ENCODE measurements around the gene HS1BP3. TPM values are rescaled to one million over a fixed set of nuclear protein-coding genes. Genes with fewer than 3 reads are reported as not detected.

HS1BP3 gene
- total RNA-seq, 2 experiments from 2014 or later, result 10.1 to 10.4 TPM

DNA sequence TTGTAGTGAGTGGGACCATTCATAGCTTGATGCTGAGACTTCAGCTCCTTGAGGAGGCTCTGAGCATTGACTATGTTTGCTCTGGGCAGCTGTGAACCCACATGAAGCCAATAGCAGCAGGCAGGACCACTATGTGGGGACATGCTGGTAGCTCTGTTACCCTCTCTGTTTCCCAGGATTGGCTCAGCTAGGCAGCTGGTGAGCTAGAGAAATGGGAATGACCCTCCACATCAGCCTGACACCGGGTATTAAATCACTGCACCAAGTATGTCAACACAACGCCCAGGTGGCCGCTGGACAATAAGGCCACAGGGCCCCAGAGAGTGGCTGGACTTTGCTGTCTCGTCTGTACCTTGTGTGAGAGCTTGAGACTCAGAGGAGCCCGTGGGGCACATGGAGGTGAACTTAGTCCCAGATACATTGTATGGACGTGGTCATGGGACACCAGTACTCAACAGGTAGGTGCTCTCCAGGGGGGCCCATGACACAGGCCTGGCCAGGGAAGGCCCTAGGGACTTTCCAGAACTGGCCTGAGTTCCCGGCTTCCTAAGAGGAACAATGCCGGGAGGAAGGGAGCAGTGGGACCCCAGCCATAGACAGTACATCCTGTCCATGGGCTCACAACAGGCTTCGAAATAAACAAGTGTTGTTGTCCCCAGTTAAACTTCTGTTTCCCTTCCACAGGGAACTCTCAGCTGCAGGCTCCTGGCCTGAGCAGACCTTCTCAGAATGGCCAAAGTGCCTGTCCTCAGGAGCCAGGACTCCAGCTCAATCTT is 35.2 kb downstream of the HS1BP3 start:
- Mint-ChIP-seq H3K27me3 (no peaks in the 10 kb centered on the region), H3K36me3 (peaks cover 1% of the 10 kb centered on the region), H3K4me3 (no peak overlapping the region), H3K4me1 (ENCODE audit: low read depth) (no peaks in the 10 kb centered on the region), H3K27ac (no peak overlapping the region), H3K9me3 (no peaks in the 10 kb centered on the region)
- POLR2A ChIA-PET, result interaction anchor here (1.5 kb wide), 1 partner anchor 169 kb away, joined by 3 read pairs; the partner anchor contains the start of gene RHOB
- intact Hi-C loops (cut with micrococcal nuclease), result no loop called here
- no peak for DNase-seq
- CTCF ChIA-PET, result interaction anchor here (0.7 to 2.4 kb wide), 5 partner anchors 26 to 205 kb away, joined by 3 to 9 read pairs (median 3); partner anchors contain the start of gene HS1BP3

- no peaks in the 10 kb centered on the region for H3K36me3 Mint-ChIP-seq
- no peaks in the 10 kb centered on the region for H3K9me3 Mint-ChIP-seq
- no peaks in the 10 kb centered on the region for H3K4me1 Mint-ChIP-seq (ENCODE audit: low read depth)
- DNase-seq, result no peak
- ChIA-PET POLR2A (interaction anchor here (1.5 kb wide), 1 partner anchor 168 kb away, joined by 3 read pairs; the partner anchor contains the start of gene RHOB), CTCF (interaction anchor here (0.8 to 2.4 kb wide), 4 partner anchors 27 to 204 kb away, joined by 3 to 9 read pairs (median 4); partner anchors contain the start of gene HS1BP3)
- no peaks in the 10 kb centered on the region for H3K27me3 Mint-ChIP-seq
- H3K27ac Mint-ChIP-seq, result no peak overlapping the region
- H3K4me3 Mint-ChIP-seq, result no peak overlapping the region
- intact Hi-C loops (cut with micrococcal nuclease), result no loop called here
Observed at GRCh38 chr2:20615068-20615465, 35.8 kb downstream of the HS1BP3 start.

DNA sequence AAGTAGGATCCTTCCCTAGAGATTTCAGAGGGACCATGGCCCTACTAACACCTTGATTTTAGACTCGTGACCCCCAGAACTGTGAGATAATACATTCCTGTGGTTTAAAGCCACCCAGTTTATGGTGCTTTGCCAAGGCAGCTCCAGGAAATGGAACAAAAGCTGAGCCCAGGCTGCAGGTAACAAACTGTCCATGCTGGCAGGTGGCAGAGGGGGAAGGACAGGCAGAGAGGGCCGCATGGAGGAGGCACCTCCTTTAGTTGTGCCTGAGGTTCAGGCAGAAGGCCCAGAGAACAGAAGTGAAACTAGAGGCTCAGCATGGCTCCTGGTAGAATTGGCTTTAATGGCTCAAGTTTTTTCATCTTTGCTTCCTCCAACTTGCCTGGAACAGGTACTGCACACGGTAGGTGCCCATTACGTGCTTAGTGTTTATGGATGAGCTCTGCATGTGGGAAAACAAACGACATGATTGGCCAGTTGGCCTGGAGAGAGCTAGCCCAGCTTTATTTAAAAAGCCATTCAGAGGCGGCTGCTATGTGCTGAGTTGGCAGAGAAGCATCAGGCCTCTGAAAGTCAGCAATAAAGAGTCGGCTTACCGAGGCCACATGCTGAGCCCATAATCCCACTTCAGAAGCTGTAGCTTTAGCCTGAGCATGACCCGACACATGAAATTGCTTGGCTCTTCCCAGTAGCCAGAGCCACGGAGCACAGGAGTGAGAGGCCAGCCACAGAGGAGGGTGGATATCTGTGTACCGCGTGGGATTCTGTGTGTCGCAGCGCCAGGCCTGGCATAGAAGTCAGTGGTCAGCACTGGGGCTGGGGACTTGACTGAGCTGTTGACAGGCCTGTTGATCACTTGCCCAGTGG is 36.5 kb downstream of the HS1BP3 start:
- CTCF ChIA-PET, result interaction anchor here (0.8 to 2.4 kb wide), 3 partner anchors 27 to 203 kb away, joined by 3 to 9 read pairs (median 4); no protein-coding TSS in a partner anchor
- Mint-ChIP-seq H3K4me3 (no peak overlapping the region), H3K9me3 (no peaks in the 10 kb centered on the region), H3K4me1 (ENCODE audit: low read depth) (no peaks in the 10 kb centered on the region), H3K27me3 (no peaks in the 10 kb centered on the region), H3K27ac (no peak overlapping the region), H3K36me3 (no peaks in the 10 kb centered on the region)
- POLR2A ChIA-PET, result no interaction called here
- intact Hi-C loops (cut with micrococcal nuclease), result no loop called here
- no peak for DNase-seq

DNA sequence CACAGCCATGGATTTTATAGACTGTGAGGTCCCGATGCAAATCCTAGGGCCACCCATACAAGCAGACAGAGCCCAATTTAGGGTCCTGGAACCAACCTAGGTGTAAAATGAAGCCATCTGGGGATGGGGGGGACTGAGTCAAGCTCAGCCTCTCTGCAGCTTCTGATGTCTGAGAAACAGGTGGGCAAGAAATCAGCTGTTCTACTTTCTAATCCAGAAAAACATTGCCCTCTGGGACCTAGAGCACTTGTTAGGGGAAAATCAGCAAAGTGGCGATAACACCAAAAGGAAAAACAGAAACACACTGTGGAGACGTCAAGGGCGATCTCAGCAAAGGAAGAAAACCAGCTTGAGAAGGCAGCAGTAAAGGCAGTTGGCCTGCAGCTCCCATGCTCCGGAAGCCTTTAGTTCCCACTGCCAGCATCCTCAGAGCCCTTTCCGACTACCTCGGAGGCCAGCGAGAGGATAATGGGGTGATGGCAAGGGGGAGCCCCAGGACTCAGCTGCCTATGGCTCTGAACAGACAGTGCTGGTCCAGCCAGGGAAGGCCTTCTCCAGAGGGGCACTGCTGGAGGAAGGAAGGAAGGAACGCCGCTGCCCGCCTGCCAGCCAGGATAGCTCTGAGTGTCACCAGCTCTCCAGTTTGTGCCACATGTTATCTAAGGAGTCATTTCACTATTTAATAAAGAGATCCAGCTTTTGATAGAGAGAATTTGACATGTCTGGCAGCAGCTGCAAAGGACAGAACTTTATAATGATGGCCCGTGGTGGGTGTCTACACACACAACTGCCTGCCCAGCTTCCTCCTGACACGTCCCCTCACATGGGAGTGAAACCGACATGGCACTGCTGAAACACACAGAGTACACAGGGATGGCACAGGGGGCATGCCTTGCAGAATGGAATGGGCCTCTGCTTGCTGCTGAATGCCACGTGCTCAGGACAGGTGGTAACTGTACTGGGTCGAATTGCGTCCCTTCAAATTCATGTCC is 37.7 kb downstream of the HS1BP3 start:
- H3K27me3 Mint-ChIP-seq, result no peaks in the 10 kb centered on the region
- no peak overlapping the region for H3K27ac Mint-ChIP-seq
- DNase-seq, result no peak
- H3K4me1 Mint-ChIP-seq (ENCODE audit: low read depth), result no peaks in the 10 kb centered on the region
- no peak overlapping the region for H3K4me3 Mint-ChIP-seq
- H3K36me3 Mint-ChIP-seq, result peaks cover 6% of the 10 kb centered on the region
- intact Hi-C loops (cut with micrococcal nuclease), result no loop called here
- CTCF ChIA-PET, result no interaction called here
- POLR2A ChIA-PET, result no interaction called here
- peaks cover 4% of the 10 kb centered on the region for H3K9me3 Mint-ChIP-seq

- H3K9me3 Mint-ChIP-seq, result peaks cover 6% of the 10 kb centered on the region
- H3K27ac Mint-ChIP-seq, result no peak overlapping the region
- no peak for DNase-seq
- no peaks in the 10 kb centered on the region for H3K4me1 Mint-ChIP-seq (ENCODE audit: low read depth)
- no peaks in the 10 kb centered on the region for H3K27me3 Mint-ChIP-seq
- CTCF ChIA-PET, result no interaction called here
- H3K4me3 Mint-ChIP-seq, result no peak overlapping the region
- intact Hi-C loops (cut with micrococcal nuclease), result no loop called here
- POLR2A ChIA-PET, result no interaction called here
- H3K36me3 Mint-ChIP-seq, result peaks cover 9% of the 10 kb centered on the region
Observed at GRCh38 chr2:20611844-20612356, 39.0 kb downstream of the HS1BP3 start.

DNA sequence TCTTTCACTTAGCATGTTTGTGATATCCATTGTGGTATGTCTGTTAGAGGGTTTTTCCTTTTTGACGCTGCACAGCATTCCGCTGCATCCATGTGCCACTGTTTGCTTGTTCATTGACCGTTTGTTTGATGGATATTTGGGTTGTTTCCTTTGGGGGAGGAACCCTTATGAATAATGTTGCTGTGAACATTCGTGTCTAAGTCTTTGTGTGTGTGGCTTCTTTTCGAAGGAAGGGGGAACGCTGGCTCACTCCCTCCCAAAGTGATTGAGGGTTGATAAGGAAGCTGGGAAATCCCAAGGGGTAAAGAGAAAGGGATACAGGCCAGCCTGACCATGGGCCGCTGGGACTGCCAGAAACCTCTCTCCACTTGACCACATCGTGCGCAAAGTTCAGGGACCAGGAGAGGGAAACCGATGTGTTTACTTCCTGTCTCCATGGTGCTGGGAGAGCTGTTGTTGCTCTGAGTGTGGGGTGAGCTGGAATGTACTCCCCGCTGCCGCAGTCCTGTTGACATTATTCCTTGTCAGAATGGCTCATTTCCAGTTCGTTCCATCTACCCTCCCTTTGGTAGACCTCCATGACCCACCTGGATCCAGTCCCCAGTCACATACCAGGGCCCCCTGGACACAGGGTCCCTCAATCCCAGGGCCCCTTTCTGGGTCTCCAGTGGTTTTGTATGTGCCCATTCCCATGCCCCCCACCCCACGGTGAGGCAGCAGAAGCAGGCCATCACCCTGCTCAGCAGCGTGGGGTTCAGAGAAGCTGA is 39.6 kb downstream of the HS1BP3 start:
- no peaks in the 10 kb centered on the region for H3K4me1 Mint-ChIP-seq (ENCODE audit: low read depth)
- DNase-seq, result no peak
- H3K27me3 Mint-ChIP-seq, result no peaks in the 10 kb centered on the region
- ChIA-PET POLR2A (no interaction called here), CTCF (no interaction called here)
- peaks cover 9% of the 10 kb centered on the region for H3K36me3 Mint-ChIP-seq
- no peak overlapping the region for H3K27ac Mint-ChIP-seq
- H3K4me3 Mint-ChIP-seq, result no peak overlapping the region
- H3K9me3 Mint-ChIP-seq, result peaks cover 6% of the 10 kb centered on the region
- intact Hi-C loops (cut with micrococcal nuclease), result no loop called here

DNA sequence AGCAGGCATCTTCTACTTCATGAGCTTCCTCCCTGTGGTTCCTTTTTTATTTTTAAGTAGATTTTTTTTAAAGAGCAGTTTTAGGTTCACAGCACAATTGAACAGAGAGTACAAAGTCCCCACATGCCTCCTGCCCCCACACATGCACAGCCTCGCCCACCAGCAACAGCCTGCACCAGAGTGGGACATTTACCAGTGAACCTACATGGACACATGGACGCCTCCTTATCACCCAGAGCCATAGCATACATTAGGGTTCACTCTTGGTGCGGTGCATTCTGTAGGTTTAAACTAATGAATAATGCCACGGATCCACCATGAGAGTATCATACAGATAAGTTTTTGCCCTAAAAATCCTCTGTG is 40.9 kb downstream of the HS1BP3 start:
- no peaks in the 10 kb centered on the region for H3K4me1 Mint-ChIP-seq (ENCODE audit: low read depth)
- H3K27ac Mint-ChIP-seq, result no peak overlapping the region
- H3K36me3 Mint-ChIP-seq, result peaks cover 9% of the 10 kb centered on the region
- peaks cover 6% of the 10 kb centered on the region for H3K9me3 Mint-ChIP-seq
- H3K4me3 Mint-ChIP-seq, result no peak overlapping the region
- ChIA-PET POLR2A (no interaction called here), CTCF (no interaction called here)
- no peak for DNase-seq
- intact Hi-C loops (cut with micrococcal nuclease), result no loop called here
- no peaks in the 10 kb centered on the region for H3K27me3 Mint-ChIP-seq

DNA sequence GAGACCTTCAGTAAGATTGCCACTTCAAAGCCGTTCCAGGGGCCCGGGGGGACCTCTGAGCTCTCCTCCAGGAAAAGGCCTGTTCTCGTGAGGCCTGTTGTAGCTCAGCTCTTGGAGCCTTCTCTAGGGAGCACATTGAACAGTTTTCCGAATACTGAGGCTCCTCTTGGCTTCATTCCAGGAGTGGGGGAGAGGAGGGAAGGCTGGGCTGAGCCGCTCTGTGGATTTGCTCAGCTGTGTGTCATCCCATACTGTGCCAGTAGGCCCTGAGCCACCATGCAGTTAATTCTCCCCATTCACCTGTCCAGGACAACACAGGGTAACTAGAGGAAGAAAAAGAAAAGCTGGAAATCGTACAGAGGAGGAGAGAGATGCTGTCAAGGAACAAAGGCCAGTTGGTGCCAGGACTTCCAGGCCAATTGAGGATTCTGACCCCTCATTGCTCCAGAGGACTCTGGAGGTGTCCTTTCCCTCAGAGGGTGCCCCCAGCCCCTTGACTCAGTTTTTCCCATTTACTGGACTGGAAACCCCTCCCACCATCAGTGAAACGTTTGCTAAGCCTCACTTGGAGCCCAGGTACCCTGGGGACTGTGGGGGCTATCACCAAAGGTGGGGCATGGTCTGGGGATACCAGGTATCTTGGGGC is 41.4 kb downstream of the HS1BP3 start:
- peaks cover 6% of the 10 kb centered on the region for H3K9me3 Mint-ChIP-seq
- no peaks in the 10 kb centered on the region for H3K4me1 Mint-ChIP-seq (ENCODE audit: low read depth)
- POLR2A ChIA-PET, result no interaction called here

DNA sequence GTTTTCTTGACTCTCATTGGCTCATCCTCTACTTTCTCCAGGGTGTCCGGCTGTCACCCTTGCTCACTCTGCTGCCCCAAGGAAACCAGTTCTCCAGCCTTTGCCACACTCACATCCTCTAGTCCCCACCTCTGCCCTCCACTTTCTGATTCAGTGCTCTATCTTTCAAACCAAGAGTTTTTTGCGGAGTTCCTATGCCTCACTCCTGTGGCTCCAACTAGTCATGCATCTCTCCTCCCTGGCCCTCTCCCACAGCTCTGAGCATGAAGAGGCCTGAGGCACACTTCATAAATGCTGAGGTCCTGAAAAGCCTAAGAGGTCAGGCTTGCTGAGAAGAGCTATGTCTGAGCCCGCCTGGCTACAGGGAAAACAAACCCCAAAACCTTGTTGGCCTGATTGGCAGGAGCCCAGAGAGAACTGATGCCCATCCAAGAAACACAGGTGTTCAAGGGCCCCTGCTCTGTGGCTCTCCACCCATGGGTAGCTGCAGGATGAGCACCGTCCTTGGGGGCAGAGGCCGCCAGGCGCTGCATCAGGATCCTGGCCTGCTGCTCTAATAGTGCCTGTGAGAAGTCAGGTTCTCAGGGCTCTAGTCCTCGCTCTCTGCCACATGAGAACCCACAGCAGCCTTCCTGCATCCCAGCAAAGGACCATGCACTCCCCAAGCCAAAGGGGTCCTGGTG is 42.1 kb downstream of the HS1BP3 start:
- no peaks in the 10 kb centered on the region for H3K27me3 Mint-ChIP-seq
- DNase-seq, result no peak
- ChIA-PET POLR2A (no interaction called here), CTCF (interaction anchor here (0.6 kb wide), 1 partner anchor 169 kb away, joined by 5 read pairs; no protein-coding TSS in a partner anchor)
- no peaks in the 10 kb centered on the region for H3K4me1 Mint-ChIP-seq (ENCODE audit: low read depth)
- no peak overlapping the region for H3K4me3 Mint-ChIP-seq
- H3K9me3 Mint-ChIP-seq, result peaks cover 6% of the 10 kb centered on the region
- intact Hi-C loops (cut with micrococcal nuclease), result no loop called here
- peaks cover 9% of the 10 kb centered on the region for H3K36me3 Mint-ChIP-seq
- no peak overlapping the region for H3K27ac Mint-ChIP-seq

More for the DNA sequence above, 41.4 kb downstream of the HS1BP3 start:
- intact Hi-C loops (cut with micrococcal nuclease), result no loop called here
- H3K27me3 Mint-ChIP-seq, result no peaks in the 10 kb centered on the region
- H3K36me3 Mint-ChIP-seq, result peaks cover 9% of the 10 kb centered on the region
- CTCF ChIA-PET, result no interaction called here
- H3K4me3 Mint-ChIP-seq, result no peak overlapping the region
- DNase-seq, result no peak
- no peak overlapping the region for H3K27ac Mint-ChIP-seq

DNA sequence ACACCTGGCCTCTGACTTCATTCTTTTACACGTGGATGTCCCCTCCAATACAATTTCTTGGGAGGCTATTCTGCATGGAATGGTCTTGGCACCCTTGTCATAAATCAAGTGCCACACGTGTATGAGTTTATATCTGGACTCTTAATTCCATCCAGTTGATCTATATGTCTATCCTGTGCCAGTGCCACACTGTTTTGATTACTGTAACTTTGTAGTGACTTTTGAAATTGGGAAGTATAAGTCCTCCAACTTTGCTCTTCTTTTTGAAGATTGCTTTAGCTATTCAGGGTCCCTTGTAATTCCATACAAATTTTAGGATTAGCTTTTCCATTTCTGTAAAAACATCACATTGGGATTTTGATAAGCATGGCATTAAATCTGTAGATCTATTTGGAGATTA is 43.5 kb downstream of the HS1BP3 start:
- POLR2A ChIA-PET, result no interaction called here
- Mint-ChIP-seq H3K9me3 (peaks cover 6% of the 10 kb centered on the region), H3K36me3 (peaks cover 9% of the 10 kb centered on the region), H3K4me1 (ENCODE audit: low read depth) (no peaks in the 10 kb centered on the region), H3K27ac (no peak overlapping the region), H3K4me3 (no peak overlapping the region), H3K27me3 (no peaks in the 10 kb centered on the region)
- DNase-seq, result no peak
- intact Hi-C loops (cut with micrococcal nuclease), result no loop called here
- CTCF ChIA-PET, result interaction anchor here (1.0 kb wide), 1 partner anchor 196 kb away, joined by 3 read pairs; no protein-coding TSS in a partner anchor
